Measurements from ENCODE around the gene RYK.
"Not testable (repeated sequence)": the region's sequence is repeated elsewhere in the genome, so short reads cannot be mapped to it uniquely, and the experiment has no call there.

Gene RYK

DNA sequence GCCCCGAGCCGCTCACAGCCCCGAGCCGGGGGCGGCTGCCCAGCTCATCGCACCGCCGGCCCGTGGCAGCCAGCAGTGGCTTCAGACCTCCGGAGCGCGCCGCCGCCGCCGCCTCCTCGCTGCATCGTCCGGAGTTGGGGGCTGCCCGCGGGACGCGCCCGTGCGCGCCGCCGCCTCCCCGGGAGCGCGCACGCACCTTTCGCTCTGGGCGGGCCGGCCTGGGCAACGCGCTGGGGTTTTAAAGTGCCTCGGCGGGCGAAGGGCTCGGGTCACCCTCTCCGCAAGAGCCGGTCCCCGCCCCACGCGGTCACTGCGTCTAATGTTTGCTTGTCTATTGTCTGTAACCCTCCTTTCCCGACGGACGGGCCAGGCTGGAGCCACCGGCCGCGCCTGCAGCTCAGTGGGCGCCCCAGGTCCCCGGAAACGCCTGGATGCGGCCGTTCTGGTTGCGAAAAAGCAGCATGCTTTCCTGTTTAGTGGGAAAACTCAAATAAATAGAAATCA lies at the start of gene RYK:
Gene RYK (minus strand): TSS at position 143 of the 504 bp plus-strand sequence. CDS start 205 bp downstream, outside the sequence.
- no peak for DNase-seq (ENCODE audit: low read depth, low spot score)

DNA sequence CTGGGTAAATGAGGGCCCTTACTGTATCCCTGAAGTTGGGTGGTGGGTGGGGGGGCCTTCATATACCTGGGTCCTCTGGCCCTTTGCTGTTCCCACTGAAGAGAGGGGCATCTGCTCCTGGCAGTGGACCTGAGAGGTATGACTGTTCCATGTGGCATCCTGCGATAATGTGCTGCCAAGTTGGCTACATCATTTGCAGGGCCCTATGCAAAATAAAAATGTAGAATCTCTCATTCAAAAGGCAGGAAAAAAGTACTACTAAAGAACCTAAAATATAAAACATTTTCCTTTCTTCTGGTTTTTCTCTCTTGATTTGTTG lies 49.2 kb upstream of the RYK start:
- no peak for DNase-seq (ENCODE audit: low read depth, low spot score)

DNA sequence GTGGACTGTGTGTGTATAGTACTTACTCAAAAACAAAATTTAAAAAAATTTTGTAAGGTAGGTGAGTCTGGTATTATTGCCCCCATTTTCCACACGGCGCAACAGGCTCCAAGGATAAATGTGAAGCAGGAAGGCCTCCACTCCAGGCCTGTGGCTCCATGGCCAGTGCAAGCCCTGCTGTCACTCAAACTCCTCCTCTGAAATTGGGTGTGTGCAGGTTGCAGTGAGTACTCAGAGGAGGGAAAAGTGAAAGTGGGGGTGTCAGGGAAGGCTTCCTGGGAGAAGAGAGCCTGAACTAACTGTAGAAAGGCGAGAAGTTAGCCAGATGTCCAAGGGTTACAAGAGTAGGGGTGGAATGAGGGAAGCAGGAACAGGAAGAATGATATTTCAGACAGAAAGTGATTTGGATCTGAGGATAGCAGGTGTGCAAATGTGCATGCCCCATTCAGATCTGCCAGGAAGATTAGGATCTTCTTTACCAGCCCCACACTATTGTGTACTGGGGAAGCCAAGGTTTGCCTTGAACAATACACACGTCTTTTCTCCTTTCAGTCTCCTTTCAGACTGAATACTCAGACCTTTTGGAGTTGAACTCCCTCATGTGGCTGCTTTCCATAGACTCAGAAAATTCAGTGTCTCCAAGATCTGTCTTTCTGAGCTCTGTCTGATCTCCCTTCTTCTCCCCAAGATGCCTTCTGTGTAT lies 48.7 kb upstream of the RYK start:
- DNase-seq (ENCODE audit: low read depth, low spot score) = no peak

DNA sequence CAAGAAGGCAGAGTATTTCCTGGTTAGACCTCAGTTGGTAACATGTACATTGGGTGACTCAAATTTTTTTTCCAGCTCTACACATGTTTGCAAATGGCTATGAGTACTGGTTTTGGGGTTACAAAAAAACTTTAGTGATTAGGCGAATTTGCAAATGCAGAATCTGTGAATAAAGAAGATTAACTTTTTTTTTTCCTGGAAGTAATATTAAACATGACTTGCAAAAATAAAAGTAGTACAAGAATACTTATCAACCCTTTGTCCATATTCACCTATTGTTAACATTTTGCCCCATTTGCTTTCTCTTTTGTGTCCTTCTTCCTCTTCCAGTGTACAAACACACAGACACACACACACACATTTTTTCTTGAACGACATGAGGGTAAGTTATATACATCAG lies 47.6 kb upstream of the RYK start:
- no peak for DNase-seq (ENCODE audit: low read depth, low spot score)

DNA sequence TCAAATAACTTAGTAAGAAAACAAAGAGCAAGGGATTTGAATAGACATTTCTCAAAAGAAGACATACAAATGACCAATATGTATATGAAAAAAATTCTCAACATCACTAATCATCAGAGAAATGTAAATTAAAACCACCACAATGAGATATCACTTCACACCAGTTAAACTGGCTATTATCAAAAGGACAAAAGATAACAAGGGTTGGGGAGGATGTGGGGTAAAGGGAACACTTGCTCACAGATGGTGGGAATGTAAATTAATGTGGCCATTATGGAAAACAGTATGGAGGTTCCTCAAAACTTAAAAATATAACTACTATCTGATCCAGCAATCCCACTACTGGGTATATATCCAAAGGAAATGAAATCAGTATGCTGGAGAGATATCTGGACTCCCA lies 46.0 kb upstream of the RYK start:
- DNase-seq (ENCODE audit: low read depth, low spot score) = no peak

DNA sequence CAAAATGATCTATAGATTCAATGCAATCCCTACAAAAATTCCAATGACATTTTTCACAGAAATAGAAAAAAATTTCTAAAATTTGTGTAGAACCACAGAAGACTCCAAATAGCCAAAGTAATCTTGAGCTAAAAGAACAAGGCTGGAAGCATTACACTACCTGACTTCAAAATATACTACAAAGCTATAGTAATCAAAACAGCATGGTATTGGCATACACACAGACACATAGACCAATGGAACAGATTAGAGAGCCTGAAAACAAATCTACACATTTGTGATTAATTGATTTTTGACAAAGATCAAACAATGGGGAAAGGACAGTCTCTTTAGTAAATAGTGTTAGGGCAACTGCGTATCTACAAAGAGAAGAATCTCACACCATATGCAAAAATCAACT lies 45.3 kb upstream of the RYK start:
- no peak for DNase-seq (ENCODE audit: low read depth, low spot score)

DNA sequence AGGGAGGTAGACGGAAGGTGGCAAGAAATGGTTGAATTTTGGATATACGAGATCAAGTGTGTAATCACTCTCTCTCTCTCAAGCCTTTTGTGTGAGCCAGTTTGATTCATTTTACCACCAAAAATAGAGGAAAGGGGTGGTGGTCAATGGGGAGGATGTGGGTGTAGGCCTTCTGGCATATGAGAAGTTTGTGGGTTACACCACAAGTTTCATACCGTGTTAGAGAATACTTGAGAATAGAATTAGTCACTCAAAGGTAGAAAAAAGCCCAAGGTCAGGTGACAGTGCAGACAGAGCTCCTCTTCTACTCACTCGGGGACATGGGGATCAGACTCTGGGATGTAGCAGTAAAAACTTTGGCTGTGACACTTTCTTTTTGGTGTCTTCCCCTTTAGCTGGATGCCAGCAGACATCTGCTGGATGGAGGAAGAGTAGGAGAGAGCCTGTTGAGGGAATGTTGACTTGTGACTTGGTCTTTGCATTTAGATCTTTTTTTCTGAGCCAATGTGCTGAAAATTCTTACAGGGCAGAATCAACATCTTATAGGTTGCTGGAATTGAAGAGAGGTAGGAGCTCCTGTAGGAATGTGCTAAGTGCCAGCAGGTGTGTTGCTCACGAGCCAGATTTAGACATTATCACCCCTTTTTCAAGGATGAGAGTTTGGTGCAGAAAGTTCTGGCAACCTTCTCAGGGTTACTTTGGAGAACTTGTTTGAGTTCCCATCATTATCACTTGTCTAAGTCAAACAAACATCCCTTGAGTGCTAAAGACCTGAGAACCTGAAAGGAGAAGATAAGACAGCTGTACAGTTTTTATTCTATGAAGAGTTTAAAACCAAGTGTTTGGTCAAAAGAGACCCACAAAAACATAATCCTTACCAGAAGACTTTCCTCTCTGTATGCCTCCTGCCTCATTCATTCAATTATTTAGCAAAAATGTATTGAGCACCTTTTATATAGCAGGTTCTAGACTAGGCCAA lies 43.9 kb upstream of the RYK start:
- no peak for DNase-seq (ENCODE audit: low read depth, low spot score)

DNA sequence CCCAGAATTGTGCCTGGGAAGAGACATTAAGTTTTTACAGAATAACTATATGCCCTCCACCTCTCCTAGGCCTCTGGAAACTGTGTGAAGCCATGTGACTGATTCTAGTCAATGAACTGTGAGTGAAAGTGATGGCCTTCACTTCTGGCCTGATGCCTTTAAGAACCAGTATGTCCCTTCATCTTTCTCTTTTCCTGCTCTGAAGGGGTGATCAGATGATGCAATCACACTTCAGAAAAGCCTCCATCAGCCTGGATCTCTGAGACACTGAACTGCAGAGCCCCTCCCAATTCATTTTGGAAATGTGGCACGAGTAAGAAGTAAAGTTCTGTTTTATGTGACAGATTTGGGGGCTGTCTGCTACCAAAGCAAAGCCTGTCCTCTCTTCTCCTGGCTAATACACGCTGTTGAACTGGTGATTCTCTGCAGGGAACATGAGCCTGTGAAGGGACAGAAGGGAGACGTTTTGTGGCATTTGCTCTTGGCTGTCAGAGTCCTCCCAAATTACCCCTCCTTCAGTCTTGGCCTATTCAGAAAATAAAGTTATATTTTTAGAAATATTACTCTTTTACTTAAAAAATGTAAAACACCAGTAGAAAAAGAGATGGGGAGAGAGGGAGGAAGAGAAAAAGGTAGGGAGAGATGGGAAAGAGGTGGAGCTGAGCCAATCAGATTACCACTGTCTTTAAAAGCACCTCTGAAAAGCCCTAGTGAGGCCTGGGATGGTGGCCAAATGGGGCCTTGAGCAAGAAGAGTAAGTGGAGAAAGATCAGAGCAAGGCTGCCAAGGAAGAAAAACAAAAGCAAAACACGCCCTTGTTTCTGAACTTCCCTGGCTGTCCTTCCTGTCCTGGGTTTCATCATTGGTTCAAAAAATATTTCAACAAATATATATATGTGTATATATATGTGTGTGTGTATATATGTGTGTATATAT lies 40.9 kb upstream of the RYK start:
- DNase-seq (ENCODE audit: low read depth, low spot score) = no peak

DNA sequence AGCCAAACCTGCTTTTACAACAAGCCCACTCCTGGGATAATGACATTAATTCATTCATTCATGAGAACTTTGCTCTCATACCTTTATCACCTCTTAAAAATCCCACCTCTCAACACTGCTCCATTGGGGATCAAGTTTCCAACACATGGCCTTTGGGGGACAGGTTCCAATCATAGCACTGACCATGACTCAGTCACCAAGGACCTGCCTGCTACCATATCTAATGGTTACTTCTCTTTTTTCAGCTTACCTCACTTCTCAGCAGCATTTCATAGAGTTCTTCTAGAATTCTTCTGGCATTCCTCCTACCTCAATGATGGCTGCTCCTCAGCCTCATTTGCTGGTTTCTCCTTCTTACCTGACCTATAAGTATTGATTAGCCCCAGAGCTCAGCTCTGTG lies 36.9 kb upstream of the RYK start:
- no peak for DNase-seq (ENCODE audit: low read depth, low spot score)

DNA sequence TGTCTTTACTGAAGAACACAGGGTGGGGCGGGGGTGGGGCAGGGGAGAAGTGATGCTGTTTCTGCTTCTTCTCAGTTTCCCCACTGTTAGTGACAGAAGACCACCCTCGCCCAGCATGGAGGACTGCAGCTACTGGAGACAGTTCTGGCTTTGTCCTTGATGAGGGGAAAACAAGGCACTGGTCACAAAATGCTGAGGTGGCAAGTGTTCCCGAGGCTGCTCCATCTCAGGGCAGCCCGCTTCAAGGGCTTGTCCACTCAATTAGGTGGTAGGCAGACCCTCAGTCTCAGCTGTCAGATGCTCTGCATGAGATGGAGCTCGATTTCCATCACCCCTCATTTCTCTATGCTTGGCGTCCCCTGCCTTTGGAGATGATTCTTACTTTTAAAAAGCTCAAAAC lies 33.8 kb upstream of the RYK start:
- DNase-seq (ENCODE audit: low read depth, low spot score) = no peak

DNA sequence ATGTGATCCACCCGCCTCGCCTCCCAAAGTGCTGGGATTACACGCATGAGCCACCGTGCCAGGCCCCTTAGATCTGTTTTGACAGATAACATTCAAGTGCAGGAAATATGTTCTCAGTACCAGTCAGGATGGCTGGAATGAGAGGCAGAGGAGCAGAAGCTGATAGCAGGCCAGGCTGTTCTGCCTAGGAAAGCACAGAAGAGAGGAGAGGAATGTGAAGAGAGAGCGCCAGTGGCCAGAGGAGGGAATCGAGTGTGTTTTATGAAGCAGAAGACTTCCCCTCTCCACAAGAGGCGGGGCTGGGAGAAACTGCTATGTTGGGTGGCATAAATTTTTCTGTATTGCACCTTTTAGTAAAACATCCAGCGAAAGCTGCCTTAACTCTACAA lies 32.0 kb upstream of the RYK start:
- no peak for DNase-seq (ENCODE audit: low read depth, low spot score)

DNA sequence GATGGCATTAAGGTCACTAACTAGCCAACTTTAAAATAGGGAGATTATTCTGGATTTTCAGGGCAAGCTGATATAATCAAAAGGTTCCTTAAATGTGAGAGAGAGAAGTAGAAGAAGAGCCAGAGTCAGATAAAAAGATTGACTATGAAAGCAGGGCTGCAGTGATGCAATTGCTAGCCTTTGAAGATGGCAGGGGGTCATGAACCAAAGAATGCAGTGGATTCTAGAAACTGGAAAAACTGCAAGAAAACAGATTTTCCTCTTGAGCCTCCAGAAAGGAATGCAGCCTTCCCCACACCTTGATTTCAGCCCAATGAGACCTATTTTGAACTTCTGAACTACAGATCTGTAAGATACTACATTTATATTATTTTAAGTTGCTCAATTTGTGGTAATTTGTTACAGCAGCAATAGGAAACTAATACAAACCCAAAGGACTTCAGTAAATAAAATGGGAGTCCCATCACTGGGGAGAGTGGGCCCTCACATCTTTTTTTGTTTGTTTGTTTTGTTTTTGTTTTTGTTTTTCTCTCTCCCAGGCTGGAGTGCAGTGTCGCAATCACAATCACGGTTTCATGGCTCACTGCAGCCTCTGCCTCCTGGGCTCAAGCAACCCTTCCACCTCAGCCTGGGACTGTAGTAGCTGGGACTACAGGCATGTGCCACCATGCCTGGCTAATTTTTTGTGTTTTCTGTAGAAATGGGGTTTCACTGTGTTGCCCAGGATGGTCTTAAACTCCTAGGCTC lies 31.4 kb upstream of the RYK start:
- DNase-seq (ENCODE audit: low read depth, low spot score) = no peak

DNA sequence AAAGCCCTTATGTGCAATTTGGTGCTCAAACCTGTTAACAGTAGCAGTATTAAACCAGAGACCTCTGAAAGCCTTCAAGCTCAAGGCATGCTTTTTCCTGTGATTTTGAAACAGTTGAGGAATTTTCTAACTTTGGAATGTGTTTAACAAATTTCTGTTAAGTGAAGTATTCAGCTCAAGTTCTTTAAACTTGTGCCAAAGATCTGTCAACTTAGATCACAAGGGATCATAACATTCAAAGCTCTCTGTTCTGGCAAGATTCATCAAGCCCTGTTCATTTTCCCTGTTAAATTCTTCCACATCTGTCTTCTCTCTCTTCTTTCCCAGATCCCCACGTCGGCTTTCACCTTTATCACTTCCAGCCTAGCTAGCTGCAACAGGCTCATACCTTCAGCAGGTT lies 28.8 kb upstream of the RYK start:
- no peak for DNase-seq (ENCODE audit: low read depth, low spot score)

DNA sequence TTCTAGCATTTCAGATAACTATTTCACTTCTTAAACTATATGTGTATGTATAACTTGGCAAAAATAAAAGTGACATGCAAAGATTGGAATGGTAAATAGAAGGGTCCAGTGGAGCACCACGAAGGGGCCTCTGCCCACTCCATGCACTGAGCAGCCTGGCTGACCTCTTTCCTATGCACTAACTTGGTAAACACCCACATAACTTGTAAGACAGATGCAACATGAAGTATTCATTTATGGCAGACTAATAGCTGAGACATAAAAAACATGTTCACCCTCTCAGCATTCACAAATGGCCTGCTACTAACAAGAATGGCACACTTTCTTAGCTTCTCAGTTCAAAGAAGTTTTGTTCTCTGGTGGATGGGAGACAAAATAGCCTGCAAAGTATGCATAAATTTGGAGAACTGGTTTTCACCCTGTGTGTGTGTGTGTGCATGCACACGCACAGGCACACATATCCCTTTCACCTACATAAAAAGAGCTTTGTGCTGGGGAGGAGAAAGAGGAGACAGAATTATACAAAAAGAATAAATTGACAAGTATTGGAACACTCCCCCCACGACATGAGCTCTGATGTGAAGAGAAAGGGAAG lies 26.5 kb upstream of the RYK start:
- no peak for DNase-seq (ENCODE audit: low read depth, low spot score)

DNA sequence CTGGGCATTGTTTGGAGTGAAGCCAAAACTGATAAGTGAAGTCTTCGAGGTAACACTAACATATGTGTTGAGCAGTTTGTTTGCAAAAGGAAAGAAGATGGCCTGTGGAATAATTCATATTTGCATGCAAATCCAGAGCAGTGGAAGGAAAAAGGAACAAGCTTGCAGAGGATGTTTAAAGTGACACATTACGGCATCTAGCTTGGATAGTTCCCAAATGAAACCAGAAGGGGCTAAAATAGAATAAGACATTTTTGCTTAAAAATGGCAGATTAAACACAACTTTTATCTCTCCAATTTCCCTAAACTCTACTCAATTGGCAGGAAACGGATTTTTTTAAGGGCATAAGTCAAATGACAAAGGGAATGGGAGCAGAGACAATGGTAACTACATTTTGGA lies 25.4 kb upstream of the RYK start:
- no peak for DNase-seq (ENCODE audit: low read depth, low spot score)

DNA sequence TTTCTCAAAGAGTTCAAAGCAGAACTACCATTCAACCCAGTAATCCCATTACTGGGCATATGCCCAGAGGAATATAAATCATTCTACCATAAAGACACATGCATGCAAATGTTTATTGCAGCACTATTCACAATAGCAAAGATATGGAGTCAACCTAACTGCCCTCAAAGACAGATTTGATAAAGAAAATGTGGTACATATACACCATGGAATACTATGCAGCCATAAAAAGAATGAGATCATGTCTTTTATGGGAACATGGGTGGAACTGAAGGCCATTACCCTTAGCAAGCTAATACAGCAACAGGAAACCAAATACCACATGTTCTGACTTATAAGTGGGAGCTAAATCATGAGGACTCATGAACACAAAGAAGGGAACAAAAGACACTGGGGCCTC lies 24.5 kb upstream of the RYK start:
- DNase-seq (ENCODE audit: low read depth, low spot score) = not testable (repeated sequence)

DNA sequence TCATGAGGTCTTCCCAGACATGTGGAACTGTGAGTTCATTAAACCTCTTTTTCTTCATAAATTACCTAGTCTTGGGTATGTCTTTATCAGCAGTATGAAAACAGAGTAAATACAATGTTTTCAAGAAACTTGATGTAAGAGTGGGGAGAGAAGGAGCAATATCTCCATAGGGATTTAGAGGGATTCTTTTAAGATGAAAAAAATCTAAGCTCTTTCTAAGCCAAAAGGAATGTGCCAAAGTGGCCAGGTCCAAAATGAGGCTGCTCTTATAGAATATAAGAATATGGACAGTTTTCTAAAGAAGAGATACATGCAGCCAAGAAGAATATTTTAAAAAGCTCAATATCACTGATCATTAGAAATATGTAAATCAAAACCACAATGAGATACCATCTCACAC lies 23.9 kb upstream of the RYK start:
- DNase-seq (ENCODE audit: low read depth, low spot score) = no peak

DNA sequence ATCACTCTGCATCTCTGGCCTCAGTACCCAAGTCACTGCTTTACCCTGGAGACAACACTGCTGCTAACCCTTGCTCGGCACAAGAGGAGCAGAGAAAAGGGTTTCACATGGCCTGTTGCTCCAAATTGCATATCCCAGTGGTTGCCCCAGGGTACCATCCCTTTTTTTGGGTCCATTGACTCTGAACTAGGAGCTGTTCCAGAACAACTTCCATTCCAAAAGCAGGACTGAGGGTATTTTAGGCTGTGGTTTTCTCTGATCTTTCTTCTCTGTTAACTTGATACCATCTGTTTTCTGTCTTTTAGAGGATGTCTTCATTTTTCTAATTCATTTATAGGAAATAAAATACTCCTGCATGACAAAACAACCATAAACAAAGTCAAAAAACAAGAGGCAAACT lies 17.3 kb upstream of the RYK start:
- no peak for DNase-seq (ENCODE audit: low read depth, low spot score)

DNA sequence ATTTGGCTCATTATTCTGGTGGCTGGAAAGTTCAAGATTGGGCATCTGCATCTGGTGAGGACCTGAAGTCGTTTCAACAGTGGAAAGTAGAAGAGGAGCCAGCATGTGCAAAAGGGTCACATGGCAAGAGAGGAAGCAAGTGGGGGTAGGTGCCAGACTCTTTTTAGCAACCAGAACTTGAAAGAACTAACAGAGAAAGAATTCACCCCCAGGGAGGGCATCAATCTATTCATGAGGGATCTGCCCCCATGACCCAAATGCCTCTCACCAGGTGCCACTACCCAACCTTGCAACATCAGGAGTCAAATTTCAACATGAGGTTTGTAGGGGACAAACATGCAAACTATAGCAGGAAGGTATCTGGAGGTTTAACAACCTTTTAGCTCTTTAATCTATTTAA lies 10.3 kb upstream of the RYK start:
- peak; percentile 76 for DNase-seq (ENCODE audit: low read depth, low spot score)

DNA sequence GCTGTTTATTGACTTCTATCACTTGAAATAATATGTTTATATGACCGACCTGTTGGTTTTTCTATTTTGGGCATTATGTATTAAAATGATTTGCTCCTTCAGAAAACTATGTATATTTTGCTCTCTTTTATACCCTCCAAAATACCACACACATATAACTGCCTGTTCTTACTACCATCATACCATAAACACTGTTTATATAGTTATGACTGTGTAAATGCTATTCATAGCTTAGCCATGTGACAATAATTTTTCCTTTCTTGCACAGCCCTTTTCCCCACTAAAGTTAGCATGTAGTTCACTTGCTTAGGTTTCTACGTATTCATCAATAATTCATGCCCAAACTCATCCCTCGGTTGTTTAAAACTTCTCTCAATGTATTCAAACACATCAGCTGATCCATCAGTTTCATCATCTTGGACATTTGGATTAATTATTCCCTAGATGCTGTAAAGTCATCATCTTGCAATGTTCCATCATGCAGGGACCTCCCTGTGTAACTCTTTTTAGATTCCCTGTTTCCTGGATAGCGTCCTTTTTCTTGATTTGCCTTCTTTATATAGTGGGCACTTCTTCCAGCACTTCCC lies 8.2 kb upstream of the RYK start:
- DNase-seq (ENCODE audit: low read depth, low spot score) = no peak

All from iPS DF 19.7 (cell line).